ENCODE data around the gene OLFML2A. TPM values are rescaled to one million over a fixed set of nuclear protein-coding genes. Genes with fewer than 3 reads are reported as not detected.

The OLFML2A gene
- total and polyA plus RNA-seq, 2 of the 13 experiments (the other 11 are each of a cell fraction or from before 2014, with no cell fraction given), result 0.01 to 0.02 TPM

DNA sequence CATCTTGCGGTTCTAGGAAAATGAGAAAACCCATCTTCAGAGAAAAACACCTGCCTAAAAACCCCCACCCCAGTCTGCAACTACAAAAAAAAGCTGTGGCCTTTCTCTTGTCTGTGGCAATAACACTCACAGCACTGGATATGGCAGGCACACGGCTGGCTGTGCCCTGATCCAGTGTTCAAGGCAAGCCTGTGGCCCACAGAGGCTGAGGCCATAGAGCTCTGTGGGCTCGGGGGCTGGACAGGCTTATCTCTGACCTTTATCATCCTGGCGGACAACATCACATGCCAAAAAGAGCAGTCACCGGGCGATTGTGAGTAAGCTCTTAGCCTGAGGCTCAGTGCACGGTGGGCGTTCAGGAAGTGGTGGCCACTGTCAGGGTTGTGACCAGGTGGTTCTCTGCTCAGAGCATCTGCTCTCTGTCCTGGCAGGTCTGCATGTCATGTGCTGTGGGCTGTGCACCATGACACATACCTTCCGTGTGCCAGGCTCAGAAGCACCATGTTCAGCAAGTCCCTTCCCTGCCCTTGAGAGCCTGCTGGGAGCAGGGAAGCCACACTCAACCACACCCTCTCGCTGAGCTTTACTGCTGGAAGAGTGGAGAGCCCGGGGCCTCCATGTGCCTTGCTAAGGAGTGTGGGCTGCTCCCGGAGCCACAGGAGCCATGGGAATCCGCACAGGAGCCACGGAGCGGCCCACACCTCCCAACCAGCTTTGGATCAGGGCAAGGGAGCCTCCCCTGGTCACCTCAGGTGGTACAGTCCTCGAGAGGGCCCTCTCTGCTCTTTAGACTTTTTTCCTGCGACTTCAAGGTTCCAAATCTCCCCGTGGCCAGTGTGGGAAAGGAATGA is 41.7 kb downstream of the OLFML2A start (continued):
- TF ChIP-seq, protein P1, sequence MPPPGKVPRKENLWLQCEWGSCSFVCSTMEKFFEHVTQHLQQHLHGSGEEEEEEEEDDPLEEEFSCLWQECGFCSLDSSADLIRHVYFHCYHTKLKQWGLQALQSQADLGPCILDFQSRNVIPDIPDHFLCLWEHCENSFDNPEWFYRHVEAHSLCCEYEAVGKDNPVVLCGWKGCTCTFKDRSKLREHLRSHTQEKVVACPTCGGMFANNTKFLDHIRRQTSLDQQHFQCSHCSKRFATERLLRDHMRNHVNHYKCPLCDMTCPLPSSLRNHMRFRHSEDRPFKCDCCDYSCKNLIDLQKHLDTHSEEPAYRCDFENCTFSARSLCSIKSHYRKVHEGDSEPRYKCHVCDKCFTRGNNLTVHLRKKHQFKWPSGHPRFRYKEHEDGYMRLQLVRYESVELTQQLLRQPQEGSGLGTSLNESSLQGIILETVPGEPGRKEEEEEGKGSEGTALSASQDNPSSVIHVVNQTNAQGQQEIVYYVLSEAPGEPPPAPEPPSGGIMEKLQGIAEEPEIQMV (CRISPR knock-in tag; IDR thresholded peaks at IDR 0.05; ENCODE audit: low read depth), result peak; percentile 72; the same call in 1 of the 2 replicates
- TF ChIP-seq MXI1 (IDR thresholded peaks at IDR 0.05; ENCODE audit: borderline replicate concordance, low read depth, low read length) (peak; percentile 40; the same call in 1 of the 3 replicates), ZC3H13 (CRISPR knock-in tag; IDR thresholded peaks at IDR 0.05) (no peak), NFKB2 (CRISPR knock-in tag; IDR thresholded peaks at IDR 0.05; ENCODE audit: borderline replicate concordance) (0 out of 2 replicates have a peak, but pooled peaks have one; percentile 61), ATAD3A (CRISPR knock-in tag; IDR thresholded peaks at IDR 0.05) (no peak), PHF8 (CRISPR knock-in tag; IDR thresholded peaks at IDR 0.05) (peak; percentile 53), ASH2L (IDR thresholded peaks at IDR 0.05; ENCODE audit: insufficient read length, low read depth, low read length) (peak; percentile 45), ETV5 (CRISPR knock-in tag; IDR thresholded peaks at IDR 0.05; ENCODE audit: borderline replicate concordance) (peak; percentile 67; the same call in 1 of the 2 replicates), TEAD3 (CRISPR knock-in tag; optimal IDR thresholded peaks at IDR 0.05; ENCODE audit: borderline replicate concordance) (peak; percentile 74), SALL1 (CRISPR knock-in tag; IDR thresholded peaks at IDR 0.05) (peak; percentile 66; the same call in 1 of the 2 replicates), BRD4 (CRISPR knock-in tag; IDR thresholded peaks at IDR 0.05) (peak; percentile 76; the same call in 1 of the 2 replicates), NFATC3 (CRISPR knock-in tag; IDR thresholded peaks at IDR 0.05) (no peak), FOXP1 (IDR thresholded peaks at IDR 0.05) (no peak), FOXP1 (CRISPR knock-in tag; IDR thresholded peaks at IDR 0.05) (no peak), LCORL (IDR thresholded peaks at IDR 0.05) (no peak), LCORL (CRISPR knock-in tag; IDR thresholded peaks at IDR 0.05) (peak; percentile 74), SIX4 (CRISPR knock-in tag; IDR thresholded peaks at IDR 0.05) (peak; percentile 54; the same call in 1 of the 2 replicates), NKX3-1 (CRISPR knock-in tag; IDR thresholded peaks at IDR 0.05) (peak; percentile 70; the same call in 1 of the 2 replicates)
- TF ChIP-seq, protein P2, sequence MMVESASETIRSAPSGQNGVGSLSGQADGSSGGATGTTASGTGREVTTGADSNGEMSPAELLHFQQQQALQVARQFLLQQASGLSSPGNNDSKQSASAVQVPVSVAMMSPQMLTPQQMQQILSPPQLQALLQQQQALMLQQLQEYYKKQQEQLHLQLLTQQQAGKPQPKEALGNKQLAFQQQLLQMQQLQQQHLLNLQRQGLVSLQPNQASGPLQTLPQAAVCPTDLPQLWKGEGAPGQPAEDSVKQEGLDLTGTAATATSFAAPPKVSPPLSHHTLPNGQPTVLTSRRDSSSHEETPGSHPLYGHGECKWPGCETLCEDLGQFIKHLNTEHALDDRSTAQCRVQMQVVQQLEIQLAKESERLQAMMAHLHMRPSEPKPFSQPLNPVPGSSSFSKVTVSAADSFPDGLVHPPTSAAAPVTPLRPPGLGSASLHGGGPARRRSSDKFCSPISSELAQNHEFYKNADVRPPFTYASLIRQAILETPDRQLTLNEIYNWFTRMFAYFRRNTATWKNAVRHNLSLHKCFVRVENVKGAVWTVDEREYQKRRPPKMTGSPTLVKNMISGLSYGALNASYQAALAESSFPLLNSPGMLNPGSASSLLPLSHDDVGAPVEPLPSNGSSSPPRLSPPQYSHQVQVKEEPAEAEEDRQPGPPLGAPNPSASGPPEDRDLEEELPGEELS (CRISPR knock-in tag; IDR thresholded peaks at IDR 0.05), result peak; percentile 29
- TF ChIP-seq, protein P3, sequence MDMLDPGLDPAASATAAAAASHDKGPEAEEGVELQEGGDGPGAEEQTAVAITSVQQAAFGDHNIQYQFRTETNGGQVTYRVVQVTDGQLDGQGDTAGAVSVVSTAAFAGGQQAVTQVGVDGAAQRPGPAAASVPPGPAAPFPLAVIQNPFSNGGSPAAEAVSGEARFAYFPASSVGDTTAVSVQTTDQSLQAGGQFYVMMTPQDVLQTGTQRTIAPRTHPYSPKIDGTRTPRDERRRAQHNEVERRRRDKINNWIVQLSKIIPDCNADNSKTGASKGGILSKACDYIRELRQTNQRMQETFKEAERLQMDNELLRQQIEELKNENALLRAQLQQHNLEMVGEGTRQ (IDR thresholded peaks at IDR 0.05; ENCODE audit: low read depth, low read length), result peak; percentile 9; the same call in 1 of the 2 replicates
- TF ChIP-seq, protein P3 (CRISPR knock-in tag; IDR thresholded peaks at IDR 0.05; ENCODE audit: borderline replicate concordance), result no peak
- TF ChIP-seq, protein P4, sequence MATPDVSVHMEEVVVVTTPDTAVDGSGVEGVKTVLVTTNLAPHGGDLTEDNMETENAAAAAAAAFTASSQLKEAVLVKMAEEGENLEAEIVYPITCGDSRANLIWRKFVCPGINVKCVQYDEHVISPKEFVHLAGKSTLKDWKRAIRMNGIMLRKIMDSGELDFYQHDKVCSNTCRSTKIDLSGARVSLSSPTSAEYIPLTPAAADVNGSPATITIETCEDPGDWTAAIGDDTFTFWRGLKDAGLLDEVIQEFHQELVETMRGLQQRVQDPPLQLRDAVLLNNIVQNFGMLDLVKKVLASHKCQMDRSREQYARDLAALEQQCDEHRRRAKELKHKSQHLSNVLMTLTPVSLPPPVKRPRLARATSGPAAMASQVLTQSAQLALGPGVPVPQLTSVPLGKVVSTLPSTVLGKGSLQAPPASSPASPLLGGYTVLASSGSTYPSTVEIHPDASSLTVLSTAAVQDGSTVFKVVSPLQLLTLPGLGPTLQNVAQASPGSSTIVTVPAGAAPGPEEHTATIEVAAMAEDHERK (CRISPR knock-in tag; IDR thresholded peaks at IDR 0.05; ENCODE audit: low read depth), result no peak
- TF ChIP-seq, protein P5, sequence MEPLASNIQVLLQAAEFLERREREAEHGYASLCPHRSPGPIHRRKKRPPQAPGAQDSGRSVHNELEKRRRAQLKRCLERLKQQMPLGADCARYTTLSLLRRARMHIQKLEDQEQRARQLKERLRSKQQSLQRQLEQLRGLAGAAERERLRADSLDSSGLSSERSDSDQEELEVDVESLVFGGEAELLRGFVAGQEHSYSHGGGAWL (CRISPR knock-in tag; IDR thresholded peaks at IDR 0.05), result peak; percentile 68; the same call in 1 of the 2 replicates

Data from HepG2 (cell line).